ENCODE results near the gene OSGIN1.
"Not testable (repeated sequence)": the region's sequence is repeated elsewhere in the genome, so short reads cannot be mapped to it uniquely, and the experiment has no call there.

OSGIN1 gene

DNA sequence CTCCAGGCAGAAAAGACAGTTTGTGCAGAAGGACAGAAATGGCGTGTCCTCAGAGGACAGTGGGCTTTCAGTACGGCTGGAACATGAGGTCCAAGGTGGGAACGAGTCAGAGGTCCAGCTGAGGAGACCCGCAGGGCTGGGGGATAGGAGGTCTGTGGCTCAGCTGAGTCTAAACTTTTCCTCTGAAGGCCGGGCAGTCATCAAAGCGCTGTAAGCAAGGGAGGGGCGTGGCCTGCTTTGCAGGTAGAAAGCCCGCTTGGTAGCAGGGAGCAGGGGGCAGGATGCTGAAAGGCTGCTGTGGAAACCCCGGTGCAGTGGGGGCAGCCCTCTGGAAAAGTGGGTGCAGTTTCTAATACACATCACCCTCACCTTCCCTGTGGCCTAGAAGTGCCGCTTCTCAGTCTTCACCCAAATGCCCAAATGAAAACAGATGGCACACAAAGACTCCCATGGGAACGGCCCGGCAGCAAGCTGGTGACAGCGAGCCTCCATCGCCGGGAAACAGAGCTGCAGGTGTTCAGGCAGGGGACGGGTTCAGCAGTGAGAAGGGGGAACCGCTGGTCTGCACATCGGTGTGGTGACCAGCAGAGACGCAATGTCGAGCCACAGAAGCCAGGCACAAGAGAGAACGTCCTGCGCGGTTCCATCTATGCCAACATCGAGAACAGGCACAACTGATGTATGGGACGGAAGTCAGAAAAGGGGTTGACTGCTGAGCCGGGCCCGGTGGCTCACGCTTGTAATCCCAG lies 12.2 kb upstream of the OSGIN1 start:
- no peak for DNase-seq (ENCODE audit: low read depth in 2 of 2)

DNA sequence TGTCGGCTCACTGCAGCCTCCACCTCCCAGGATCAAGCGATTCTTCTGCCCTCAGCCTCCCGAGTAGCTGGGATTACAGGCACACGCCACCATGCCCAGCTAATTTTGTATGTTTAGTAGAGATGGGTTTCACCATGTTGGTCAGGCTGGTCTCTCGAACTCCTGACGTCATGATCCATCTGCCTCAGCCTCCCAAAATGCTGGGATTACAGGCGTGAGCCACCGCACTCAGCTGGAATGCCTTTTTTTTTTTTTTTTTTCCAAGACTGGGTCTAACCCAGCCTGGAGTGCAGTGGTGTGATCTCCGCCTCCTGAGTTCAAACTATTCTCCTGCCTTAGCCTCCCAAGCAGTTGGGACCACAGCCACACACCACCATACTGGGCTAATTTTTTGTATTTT lies 11.5 kb upstream of the OSGIN1 start:
- not testable (repeated sequence) for DNase-seq (ENCODE audit: low read depth in 2 of 2)

DNA sequence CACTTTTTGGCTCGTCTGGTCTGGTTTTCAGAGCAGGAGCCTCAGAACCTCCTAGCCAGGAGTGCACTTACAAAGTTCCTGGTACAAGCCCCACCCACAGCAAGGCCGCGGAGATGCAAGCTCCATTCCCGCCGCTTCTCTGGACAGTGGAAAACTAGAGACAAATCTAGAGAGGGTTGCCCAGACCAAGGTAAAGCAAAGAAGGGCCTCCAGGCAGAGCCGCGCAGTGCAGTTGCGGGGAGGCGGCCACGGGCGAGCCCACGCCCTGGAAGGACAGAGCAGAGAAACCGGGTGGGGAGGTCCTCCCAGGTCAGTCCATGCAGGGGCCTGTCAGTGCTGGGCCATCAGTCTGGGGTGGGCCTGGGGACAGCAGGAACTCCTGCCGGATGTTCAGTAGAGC lies 11.0 kb upstream of the OSGIN1 start:
- DNase-seq (ENCODE audit: low read depth in 2 of 2): no peak

DNA sequence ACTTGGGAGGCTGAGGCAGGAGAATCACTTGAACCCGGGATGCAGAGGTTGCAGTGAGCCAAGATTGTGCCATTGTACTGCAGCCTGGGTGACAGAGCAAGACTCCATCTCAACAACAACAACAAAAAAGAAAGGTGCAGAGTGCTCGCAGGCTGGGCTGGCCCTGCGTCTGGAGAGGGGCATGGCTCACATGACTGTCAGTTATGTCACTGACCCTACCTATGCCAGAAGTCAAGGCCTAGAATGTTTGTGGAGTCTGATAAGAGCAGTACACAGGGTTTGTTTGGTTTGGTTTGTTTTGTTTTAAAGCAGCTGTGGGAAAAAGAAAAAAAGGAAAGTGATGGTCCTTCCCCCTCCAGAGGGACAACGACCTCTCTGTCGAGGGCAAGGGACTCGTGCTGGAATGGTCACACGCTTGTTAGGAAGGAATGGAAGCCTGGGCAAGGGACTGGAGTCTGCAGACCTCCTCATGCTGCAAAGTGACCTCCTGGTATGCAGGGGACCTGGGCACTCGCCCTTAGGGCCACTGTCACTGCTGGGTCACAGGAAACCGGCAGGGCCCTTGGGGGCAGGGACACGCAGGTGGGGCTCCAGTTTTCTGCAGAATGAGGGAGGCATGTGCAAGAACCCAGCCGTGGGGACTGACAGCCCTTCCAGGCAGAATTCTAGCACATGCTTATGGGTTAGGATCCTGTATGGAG lies 10.1 kb upstream of the OSGIN1 start:
- no peak for DNase-seq (ENCODE audit: low read depth in 2 of 2)

DNA sequence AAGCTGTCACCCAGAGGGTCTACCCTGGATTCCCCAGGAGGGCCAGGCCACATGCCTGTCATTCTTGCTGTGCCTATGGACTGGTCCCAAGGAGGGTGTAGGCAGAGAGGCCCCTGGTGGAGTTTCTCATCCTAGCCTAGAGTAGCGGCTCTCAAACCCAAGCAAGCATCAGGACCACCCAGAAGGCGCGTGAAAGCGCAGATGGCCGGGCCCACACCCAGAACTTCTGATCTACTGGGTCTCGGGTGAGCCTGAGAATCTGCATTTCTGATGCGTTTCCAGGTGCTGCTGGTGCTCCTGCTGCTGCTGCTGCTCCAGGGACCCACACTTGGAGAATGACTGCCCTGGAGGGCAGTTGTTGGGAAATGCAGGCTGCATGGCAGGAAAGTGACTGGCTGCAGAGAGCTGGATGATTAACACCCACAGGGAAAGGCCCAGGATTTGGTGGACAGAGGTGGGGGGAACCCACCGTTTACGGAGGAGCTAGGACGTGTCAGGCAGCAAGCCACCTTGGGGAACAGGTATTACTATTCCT lies 9.5 kb upstream of the OSGIN1 start:
- DNase-seq (ENCODE audit: low read depth in 2 of 2): no peak

DNA sequence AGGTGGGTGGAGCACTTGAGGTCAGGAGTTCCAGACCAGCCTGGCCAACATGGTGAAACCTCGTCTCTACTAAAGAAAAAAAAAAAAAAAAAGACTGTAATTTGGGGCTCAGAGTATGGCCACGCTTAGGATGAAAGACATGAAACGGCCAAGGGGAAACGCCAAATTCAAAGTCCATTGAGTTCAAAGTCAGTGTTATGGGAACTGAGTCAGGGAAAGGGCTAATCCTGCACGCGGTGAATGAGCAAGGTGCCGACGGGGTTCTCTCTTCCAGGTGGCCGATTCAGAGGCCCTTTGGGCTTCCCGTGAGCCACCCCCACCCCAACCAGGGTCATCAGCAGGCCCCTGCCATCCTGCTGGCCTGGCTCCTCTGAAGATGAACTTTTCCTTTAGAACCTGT lies 7.5 kb upstream of the OSGIN1 start:
- DNase-seq (ENCODE audit: low read depth in 2 of 2): no peak

DNA sequence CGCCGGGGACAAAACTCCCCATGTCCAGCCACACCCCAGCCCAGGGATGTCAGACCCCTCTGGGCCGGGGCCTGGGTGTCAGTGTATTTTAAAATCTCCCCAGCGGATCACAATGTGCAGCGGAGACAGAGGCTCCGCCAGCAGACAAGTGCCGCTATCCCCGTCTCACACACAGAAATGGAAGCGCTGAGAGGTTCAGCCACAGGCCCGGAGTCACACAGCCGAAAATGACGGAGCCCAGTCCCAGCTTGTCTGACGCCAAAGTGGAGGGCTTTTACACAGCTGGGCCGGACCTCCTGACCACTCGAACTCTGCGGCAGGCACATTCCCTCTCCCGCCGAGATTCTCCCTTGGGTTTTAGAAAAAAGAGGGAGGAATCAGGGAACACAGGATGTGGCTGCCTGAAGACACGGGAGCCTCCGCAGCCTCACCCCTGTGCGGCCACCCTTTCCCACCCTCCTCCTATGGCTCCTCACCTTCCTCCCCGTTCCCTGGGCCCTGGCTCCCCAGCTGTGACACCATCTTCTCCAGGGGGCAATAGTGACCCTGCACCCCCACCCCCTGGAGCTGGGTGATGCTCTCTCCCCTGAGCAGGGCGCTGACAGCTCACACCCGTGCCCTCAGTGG lies 6.8 kb upstream of the OSGIN1 start:
- no peak for DNase-seq (ENCODE audit: low read depth in 2 of 2)

DNA sequence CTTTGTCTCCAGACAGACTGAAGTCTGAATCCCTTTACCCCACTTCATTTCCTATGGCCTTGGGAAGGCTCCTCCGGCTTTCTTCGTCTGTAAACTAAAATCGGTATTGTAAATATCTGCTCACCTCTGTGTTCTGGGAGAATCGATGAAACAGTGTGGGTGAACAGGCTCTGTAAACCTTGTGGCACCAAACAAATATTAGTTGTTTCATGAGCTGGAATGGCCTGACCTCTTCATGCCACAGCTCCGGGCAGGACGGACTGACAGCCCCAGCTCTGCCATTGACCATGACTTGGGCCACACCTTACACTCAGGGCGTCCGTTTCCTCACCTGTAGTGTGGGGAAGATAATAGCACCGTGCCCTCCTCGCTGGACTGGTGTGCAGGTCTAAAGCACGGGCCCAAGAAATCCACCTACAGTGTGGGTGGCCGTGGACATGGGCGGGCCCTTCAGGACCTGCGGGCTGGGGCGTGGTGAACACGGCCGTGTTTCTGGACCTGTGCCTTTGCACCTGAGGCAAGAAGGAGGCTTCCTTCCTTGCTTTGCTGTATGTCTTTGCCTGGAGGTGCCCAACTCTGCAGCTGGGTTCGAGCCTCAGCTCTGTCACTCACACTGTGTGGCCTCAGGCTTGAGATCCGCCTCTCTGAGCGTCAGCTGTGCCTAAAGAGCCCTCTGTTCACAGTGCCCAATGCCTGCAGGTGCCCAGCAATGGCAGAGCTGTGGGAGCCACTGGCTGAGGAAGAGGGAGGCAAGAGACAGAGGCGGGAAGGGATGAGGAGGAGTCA lies 6.1 kb upstream of the OSGIN1 start:
- DNase-seq (ENCODE audit: low read depth in 2 of 2): no peak

DNA sequence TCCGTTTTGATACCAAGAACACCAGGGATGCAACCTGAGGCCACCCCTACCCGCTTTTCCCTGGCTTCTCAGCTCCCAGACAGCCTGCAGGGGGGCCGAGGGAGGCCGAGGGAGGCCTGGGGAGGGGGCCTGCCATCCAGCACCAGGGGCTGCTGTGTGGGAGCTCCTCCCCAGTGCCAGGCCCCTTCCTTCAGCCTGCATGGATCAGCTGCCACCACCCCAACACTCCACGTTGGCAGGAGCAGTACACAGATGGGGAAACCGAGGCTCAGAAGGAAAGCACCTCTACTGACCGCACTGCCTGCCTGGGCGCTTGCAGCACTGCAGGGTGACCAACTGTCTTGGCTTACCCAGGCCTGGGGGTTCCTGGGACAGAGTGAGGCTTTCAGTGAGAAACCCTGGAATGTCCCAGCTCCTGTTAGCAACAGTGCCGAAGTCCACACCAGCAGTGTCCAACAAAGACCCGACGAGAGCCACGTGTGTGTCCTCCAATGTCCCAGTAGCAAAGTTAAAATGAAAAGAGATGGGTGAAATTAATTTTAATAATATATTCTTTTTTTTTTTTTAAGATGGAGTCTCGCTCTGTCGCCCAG lies 5.3 kb upstream of the OSGIN1 start:
- no peak for DNase-seq (ENCODE audit: low read depth in 2 of 2)

DNA sequence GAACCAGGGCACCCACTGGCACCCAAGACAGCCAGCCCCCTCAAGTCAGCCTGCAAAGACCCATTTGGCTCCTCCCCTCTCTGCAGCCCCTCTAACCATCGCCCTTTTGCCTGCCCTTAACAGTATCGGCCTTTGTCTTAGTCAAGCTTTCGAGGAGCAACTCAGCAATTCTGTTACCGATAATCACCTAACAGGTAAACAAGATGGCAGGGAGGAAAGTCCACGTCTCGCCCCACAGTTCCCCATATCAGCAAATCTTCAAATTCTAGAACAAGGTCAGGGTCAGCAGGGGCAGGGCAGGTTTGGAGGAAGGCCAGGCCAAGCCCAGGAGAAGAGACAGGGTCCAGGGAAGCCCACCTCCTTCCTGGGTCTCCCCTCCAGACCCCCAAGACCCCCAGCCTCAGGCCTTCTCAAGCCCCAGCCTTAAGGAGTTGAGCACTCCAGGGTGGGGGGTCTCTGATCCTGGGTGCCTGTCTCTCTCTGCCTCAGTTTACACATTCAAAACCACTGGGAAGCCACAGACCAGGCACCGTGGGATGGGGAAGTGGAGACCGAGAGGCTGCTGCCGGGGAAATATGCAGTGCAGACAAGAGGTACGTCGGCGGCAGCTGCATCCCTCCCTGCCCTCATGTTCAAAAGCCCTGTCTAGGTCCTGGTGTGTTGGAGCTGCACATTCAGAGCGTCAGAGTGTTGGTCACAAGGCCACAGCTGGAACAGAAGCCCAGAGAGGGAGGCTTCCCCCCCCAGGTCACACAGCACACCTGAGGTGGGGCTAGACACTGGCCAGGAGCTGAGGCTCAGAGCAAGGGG lies 3.9 kb upstream of the OSGIN1 start:
- DNase-seq (ENCODE audit: low read depth in 2 of 2): no peak

DNA sequence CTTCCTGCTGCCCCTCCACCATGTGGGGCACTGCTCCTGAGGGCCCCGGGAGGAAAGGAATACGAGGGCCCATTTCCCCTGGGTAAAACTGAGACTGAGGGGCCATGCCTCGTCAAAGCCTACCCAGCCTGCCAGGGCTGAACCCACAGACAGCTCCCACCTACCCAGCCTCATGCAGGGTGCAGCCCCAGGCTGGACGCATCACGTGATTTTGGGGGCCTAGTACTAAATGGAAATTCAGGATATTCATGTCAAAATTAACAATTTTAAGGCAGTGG lies 3.4 kb upstream of the OSGIN1 start:
- DNase-seq (ENCODE audit: low read depth in 2 of 2): no peak

DNA sequence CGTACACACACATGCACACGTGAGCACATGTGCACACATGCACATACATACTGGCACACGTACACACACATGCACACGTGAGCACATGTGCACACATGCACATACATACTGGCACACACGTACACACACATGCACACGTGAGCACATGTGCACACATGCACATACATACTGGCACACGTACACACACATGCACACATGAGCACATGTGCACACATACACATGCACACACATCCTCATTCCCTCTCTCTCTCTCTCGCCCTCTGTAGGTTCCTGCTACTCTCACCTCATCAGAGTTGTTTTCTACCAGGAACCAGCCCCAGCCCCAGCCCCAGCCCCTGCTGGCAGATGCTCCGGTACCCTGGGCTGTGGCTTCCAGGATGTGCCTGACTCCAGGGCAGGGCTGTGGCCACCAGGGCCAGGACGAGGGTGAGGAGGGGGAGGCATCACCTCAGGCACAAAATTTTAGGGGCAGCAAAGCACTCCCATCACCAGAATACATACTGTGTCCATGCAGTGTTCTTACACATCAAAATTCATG lies 2.1 kb upstream of the OSGIN1 start:
- not testable (repeated sequence) for DNase-seq (ENCODE audit: low read depth in 2 of 2)

DNA sequence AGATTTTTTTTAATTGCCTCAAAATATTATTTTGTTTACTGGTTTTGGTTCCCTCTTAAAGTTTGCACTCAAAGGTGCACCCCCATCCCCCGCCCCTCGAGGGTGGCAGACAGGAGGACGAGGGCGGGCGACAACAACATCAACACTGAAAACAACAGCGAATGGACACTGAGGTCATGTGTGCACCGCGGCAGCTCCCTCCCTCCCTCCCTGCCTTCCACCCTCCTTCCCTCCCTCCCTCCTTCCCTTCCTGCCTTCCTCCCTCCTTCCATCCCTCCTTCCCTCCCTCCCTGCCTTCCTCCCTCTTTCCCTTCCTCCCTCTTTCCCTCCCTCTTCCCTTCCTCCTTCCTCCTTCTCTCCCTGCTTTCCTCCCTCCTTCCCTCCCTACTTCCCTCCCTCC lies 1.5 kb upstream of the OSGIN1 start:
- DNase-seq (ENCODE audit: low read depth in 2 of 2): no peak

DNA sequence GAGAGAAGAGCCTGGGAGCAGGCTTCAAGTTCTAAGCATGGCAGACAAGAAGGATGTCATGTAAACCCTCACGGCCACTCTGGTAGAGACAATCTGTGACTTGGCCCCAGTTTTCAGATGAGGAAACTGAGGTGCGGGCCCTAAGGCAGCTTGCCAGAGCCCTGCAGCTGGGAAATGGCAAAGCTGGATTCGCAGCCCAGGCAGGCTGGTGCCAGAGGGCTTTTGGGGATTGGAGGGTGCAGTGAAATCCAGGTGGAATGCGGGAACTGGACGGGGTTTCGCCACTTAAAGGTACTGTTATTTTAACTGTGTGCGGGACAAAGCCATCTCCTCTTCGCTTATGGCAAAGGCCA lies 477 bp upstream of the OSGIN1 start:
- no peak for DNase-seq (ENCODE audit: low read depth in 2 of 2)

DNA sequence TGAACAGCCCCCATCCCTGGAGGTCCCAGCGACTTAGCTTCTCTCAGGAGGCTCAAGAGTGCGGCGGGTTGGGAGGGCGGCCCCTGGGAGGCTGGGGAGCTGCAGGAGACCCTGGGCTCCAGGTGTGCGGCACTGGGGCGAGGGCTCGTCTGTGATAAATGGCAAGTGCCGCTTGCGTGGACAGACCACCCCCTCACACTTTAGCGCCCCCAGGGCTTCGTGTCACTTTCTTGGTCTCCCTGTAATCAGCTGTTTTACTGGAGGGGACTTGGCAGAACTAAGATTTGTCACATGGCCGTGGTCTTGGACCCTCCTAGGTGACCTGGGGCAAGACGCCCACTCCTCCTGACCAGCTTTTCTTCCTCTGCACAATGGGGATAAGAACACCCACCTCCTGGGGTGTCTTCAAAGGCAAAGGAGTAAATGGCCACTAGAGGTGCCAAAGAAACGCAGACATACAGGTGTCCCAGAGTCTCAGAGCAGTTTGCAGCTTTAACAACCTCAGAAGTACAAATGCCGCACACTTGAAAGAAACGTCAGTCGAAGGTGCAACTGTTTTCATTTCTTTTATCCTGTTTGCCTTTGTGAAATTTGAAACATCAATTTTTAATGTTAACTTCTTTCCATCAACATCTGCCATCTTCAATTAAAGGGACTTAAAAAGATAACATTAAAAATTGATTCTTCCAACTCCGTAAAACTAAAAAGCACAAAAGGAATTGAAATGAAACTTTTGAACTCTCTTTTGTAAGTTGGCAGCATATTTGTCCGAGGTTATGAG lies 946 bp downstream of the OSGIN1 start:
- DNase-seq (ENCODE audit: low read depth in 2 of 2): no peak

DNA sequence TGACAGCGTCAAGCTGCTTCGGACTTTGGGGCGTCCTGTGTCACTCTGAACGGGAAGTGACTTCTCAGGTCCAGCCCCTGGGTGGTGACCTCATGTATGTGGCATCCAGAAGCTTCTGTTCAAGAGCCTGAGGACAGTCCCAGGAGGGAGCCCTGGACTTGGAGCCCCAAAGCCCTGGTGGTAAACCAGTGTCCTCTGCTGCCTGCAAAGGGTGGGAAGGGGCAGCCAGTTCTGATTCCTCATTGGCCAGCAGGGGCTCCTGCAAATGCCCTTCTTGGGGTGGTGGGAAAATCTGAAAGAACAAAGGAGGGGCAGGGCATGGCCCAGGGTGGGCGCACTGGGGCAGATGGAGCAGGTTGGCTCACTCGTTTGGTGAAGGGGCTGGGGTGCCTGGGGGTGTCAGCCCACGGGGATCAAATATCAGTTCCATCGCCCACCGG lies 1.6 kb downstream of the OSGIN1 start:
- no peak for DNase-seq (ENCODE audit: low read depth in 2 of 2)

DNA sequence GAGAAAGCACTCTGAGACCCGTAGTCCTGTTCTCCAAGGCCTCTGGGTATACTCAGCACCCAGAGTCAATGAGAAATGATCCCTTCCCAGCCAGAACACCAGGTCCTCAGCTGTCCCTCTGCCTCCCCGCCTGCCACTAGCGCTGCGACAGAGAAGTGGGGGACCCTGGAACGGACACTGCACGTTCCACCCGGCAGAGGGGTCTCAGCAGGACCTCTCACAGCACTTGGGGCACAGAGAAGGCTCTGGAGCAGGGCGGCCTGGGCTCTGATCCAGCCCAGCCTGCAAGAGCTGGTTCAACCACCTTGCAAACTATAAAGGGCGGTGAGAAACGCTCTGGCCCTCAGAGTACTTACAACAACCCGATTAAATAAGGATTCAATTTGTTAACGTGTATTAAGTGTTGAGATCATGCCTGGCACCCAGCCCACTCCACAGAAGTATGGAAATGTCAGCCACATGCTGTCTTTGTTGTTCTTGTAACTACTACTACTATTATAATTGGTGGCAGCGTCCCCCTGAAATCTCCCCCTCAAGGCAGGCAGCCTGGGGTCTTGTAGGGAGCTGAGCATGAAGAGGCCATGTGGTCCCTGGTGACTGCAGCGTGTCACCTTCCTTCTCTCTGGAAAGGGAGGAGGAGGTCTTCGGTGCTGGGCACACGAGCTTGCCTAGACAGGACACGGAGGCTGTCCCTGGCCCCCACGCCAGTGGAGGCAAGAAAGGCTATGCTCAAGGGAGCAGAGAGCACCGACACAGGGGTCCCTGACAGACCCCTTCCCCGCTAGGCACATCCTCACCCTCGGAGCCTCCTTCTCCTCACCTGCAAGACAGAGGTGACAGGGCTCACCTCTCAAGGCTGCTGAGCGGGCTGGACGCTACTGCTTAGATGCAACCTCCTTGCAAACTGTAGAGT lies 2.4 kb downstream of the OSGIN1 start:
- DNase-seq (ENCODE audit: low read depth in 2 of 2): peak; percentile 31 to 39

DNA sequence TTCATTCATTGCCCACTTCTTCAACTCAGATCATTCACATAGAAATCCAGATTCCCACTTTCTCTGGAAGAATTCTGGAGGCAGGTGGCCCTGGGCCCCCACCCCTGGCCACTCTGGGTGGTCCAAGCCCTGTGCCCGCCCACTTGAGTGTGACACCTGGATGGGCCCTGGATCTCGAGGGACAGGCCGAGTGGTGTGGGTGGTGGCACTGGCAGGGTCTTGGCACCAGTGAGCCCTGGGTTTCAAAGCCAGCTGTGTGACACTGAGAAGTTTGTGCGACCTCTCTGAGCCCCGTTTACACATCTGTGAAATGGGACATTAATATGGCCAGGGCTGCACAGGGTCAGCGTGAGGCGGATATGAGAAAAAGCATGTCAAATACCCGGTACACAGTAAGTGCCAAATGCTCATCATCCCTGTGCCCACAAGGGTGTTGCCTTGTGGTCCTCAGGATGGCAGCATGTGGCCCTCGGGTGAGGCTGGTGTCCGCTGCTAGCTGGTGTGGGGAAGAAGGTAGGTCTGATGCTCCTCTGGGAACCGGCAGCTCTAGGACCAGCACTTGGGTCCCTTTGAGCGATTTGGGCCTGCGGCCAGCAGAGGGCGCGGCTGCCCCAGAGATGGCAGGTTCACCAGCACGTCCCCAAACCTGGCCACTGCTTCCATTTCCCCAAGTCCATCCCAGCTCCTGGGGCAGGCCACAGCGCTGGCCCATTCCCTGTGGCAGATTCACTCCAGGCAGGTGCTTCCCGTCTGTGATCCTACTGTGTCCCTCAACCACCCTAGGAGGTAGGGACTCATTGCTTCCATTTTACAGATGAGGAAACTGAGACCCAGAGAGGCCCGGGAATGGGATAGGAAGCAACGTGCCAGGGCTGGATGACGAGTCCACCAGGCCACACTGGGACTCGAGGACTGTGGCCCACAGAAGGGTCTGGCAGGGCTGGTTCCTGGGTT lies 3.6 kb downstream of the OSGIN1 start:
- DNase-seq (ENCODE audit: low read depth in 2 of 2): peak; percentile 31 to 48
